GM12864 (cell line): ENCODE results near the gene SULT1A1.
"Not testable (repeated sequence)": the region's sequence is repeated elsewhere in the genome, so short reads cannot be mapped to it uniquely, and the experiment has no call there.

Experiments
- DNase-seq: peaks from one replicate; pipeline ENCODE4 v3.0.0-alpha.2; 2011; ENCODE audit warnings: low read depth
- H3K4me3 ChIP-seq: 2 replicates; pipeline ENCODE4 v1.5.1; 2011; ENCODE audit warnings: mild to moderate bottlenecking, low read depth, low read length, control low read depth
- TF ChIP-seq, protein P1 (sequence below): IDR thresholded peaks from 2 replicates; pipeline ENCODE4 v1.5.1; 2011; ENCODE audit warnings: low read depth, mild to moderate bottlenecking, moderate library complexity, low read length, control low read depth, inconsistent platforms; ENCODE audit errors: missing control alignments

SULT1A1 gene

GRCh38 chr16:28617874-28618273, 8.0 kb upstream of the SULT1A1 start:
- TF ChIP-seq, protein P1, sequence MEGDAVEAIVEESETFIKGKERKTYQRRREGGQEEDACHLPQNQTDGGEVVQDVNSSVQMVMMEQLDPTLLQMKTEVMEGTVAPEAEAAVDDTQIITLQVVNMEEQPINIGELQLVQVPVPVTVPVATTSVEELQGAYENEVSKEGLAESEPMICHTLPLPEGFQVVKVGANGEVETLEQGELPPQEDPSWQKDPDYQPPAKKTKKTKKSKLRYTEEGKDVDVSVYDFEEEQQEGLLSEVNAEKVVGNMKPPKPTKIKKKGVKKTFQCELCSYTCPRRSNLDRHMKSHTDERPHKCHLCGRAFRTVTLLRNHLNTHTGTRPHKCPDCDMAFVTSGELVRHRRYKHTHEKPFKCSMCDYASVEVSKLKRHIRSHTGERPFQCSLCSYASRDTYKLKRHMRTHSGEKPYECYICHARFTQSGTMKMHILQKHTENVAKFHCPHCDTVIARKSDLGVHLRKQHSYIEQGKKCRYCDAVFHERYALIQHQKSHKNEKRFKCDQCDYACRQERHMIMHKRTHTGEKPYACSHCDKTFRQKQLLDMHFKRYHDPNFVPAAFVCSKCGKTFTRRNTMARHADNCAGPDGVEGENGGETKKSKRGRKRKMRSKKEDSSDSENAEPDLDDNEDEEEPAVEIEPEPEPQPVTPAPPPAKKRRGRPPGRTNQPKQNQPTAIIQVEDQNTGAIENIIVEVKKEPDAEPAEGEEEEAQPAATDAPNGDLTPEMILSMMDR, result no peak
- H3K4me3 ChIP-seq, result no peak overlapping the region
- peak; percentile 41 for DNase-seq

DNA sequence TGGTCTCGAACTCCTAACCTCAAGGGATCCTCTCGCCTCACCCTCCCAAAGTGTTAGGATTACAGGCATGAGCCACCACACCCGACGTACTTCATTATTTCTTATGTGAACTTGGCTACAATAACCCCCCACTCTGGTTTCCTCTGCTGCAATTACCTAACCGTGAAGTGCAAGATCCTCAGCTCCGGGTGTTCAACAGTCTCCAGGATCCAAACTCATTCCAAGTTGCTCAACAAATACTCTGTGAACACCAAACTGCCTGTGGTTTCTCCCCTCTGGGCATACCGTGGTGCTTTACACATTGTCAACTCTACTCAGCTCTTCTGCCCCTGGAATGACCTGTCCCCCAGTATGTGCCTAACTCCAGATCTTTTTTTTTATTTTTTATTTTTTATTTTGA, 6.8 kb upstream of the SULT1A1 start:
- TF ChIP-seq, protein P1, result no peak

DNA sequence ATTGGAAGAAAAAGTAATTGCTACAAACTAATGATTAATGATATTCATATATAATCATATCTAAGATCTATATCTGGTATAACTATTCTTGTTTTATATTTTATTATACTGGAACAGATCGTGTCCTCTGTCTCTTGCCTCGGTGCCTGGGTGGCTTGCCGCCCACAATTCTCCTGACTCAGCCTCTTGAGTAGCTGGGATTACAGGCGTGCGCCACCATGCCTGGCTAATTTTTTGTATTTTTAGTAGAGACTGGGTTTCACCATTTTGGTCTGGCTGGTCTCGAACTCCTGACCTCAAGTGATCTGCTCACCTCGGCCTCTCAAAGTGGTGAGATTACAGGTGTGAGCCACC, 6.4 kb upstream of the SULT1A1 start:
- H3K4me3 ChIP-seq, DNase-seq: not testable (repeated sequence)

More for the DNA sequence above, 6.8 kb upstream of the SULT1A1 start:
- no peak for DNase-seq
- no peak overlapping the region for H3K4me3 ChIP-seq

- DNase-seq, H3K4me3 ChIP-seq: not testable (repeated sequence)
- TF ChIP-seq, protein P1, result peak; percentile 67
These were observed 5.8 kb upstream of the SULT1A1 start for GRCh38 chr16:28615486-28616223.

GRCh38 chr16:28614561-28614960, 4.7 kb upstream of the SULT1A1 start:
- DNase-seq, H3K4me3 ChIP-seq: not testable (repeated sequence)

DNA sequence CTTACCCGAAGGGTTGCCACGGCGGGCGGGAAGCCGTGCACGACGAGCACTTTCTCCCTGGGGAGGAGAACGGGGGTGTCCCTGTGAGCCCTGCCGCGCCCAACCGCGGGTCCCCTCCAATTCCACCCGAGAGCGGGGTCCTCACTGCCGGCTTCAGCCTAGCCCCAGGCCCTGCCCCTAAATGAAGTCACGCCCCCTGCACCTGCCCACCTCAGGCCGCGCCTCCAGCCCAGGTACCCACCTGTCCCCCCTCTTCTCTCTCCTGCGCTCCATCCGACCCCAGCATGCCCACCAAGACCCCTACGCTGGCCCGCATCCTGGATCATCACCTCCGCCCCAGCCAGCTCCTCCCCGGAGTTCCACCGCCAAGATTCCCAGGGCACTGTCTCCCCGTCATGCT, 4.1 kb upstream of the SULT1A1 start:
- H3K4me3 ChIP-seq, DNase-seq: not testable (repeated sequence)

- not testable (repeated sequence) for DNase-seq, H3K4me3 ChIP-seq
These were observed 2.8 kb upstream of the SULT1A1 start for GRCh38 chr16:28612359-28613280.

DNA sequence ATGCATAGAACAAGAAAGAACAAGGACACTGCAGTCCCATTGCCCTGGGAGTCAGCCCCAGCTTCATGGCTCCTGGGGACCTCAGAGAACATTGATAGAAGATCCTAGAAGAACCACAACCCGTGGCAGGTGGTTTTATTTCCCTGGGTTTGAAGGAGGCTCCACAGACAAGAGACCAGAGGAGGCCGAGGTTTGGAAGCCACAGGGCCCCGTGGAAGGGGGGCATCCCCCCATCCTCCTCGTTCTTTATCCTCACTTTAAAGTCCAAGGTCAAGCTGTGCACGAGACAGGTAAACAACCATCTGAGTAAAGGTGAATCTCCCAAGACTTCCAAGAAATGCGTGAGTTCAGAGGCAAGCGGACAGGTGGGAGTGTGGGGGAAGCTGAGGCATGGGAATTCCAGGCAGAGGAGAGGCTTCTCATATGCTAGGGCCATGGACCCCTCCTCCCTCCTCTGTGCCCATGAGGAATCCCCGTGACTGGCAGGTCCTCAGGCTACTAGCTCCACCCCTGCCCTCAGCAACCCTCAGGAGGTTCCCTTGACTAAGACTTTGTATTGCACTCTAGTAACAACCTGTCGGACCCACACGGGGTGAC, 849 bp upstream of the SULT1A1 start:
- no peak for DNase-seq

GRCh38 chr16:28608867-28609596, 812 bp downstream of the SULT1A1 start:
- DNase-seq, H3K4me3 ChIP-seq: not testable (repeated sequence)

More for the DNA sequence above, 849 bp upstream of the SULT1A1 start:
- no peak overlapping the region for H3K4me3 ChIP-seq
- TF ChIP-seq, protein P1, result no peak

DNA sequence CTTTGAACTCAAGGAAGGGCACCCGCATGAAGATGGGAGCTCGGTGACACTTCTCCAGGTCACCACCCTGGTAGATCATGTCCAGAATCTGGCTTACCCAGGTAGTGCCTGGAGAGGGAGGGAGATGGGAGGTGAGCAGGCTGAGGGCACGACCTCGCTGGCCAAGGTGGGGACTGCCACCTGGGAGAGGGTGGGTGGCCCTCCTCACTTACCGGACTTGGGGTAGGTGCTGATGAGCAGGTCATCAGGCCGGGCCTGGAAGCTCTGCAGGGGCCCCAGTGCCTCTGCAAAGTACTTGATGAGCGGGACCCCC, 1.4 kb downstream of the SULT1A1 start:
- DNase-seq, H3K4me3 ChIP-seq: not testable (repeated sequence)

- not testable (repeated sequence) for DNase-seq, H3K4me3 ChIP-seq
These were observed 2.0 kb downstream of the SULT1A1 start for GRCh38 chr16:28607681-28608495.
